HG02571 (cell line): ENCODE results near the gene MAPK8.
"Not testable (repeated sequence)": the region's sequence is repeated elsewhere in the genome, so short reads cannot be mapped to it uniquely, and the experiment has no call there.

Experiments
- ATAC-seq: cut with Tn5 transposase; IDR thresholded peaks from one replicate; pipeline ENCODE4 v1.9.1; 2021; ENCODE audit warnings: mild to moderate bottlenecking, moderate library complexity; ENCODE audit not compliant: unreplicated experiment

The MAPK8 gene

GRCh38 chr10:48332166-48332870 lies 25.8 kb downstream of the MAPK8 start:
- no peak for ATAC-seq

GRCh38 chr10:48332871-48333216 lies 26.4 kb downstream of the MAPK8 start:
- no peak for ATAC-seq

- no peak for ATAC-seq
Observed at GRCh38 chr10:48333856-48334255, 27.4 kb downstream of the MAPK8 start.

GRCh38 chr10:48335788-48336187 lies 29.3 kb downstream of the MAPK8 start:
- ATAC-seq = no peak

- no peak for ATAC-seq
Observed at GRCh38 chr10:48336978-48337599, 30.6 kb downstream of the MAPK8 start.

GRCh38 chr10:48340734-48341133 lies 34.3 kb downstream of the MAPK8 start:
- no peak for ATAC-seq

- no peak for ATAC-seq
Observed at GRCh38 chr10:48343106-48343505, 36.6 kb downstream of the MAPK8 start.

GRCh38 chr10:48343921-48344598 lies 37.6 kb downstream of the MAPK8 start:
- ATAC-seq = no peak

- not testable (repeated sequence) for ATAC-seq
Observed at GRCh38 chr10:48346248-48346647, 39.8 kb downstream of the MAPK8 start.

- not testable (repeated sequence) for ATAC-seq
Observed at GRCh38 chr10:48347539-48347938, 41.1 kb downstream of the MAPK8 start.

GRCh38 chr10:48347943-48348342 lies 41.5 kb downstream of the MAPK8 start:
- ATAC-seq = not testable (repeated sequence)

GRCh38 chr10:48353246-48353645 lies 46.8 kb downstream of the MAPK8 start:
- ATAC-seq = no peak

- no peak for ATAC-seq
Observed at GRCh38 chr10:48357631-48358030, 51.2 kb downstream of the MAPK8 start.

- ATAC-seq = no peak
Observed at GRCh38 chr10:48358162-48358561, 51.7 kb downstream of the MAPK8 start.

- no peak for ATAC-seq
Observed at GRCh38 chr10:48358838-48359237, 52.4 kb downstream of the MAPK8 start.

- ATAC-seq = no peak
Observed at GRCh38 chr10:48361176-48361575, 54.7 kb downstream of the MAPK8 start.

- no peak for ATAC-seq
Observed at GRCh38 chr10:48363617-48364355, 57.3 kb downstream of the MAPK8 start.

- no peak for ATAC-seq
Observed at GRCh38 chr10:48364659-48365405, 58.4 kb downstream of the MAPK8 start.

- no peak for ATAC-seq
Observed at GRCh38 chr10:48365668-48366067, 59.2 kb downstream of the MAPK8 start.

GRCh38 chr10:48366261-48366660 lies 59.8 kb downstream of the MAPK8 start:
- no peak for ATAC-seq

- ATAC-seq = no peak
Observed at GRCh38 chr10:48369501-48369900, 63.0 kb downstream of the MAPK8 start.
